Posterior cingulate gyrus (tissue), 11 donors: ENCODE measurements around the gene FHL2.
"Not testable (repeated sequence)": the region's sequence is repeated elsewhere in the genome, so short reads cannot be mapped to it uniquely, and the experiment has no call there.

Source experiments
- DNase-seq, 10 donors: peaks; one replicate each; pipeline versions ENCODE4 v3.0.0 to v3.0.0-alpha.2; 2020 to 2021; ENCODE audit warnings: mixed read lengths in 3 of 10
- intact Hi-C: fragments of 100-400 bp; cut with DNase I; formaldehyde crosslinking; loops from one replicate; pipeline ENCODE4 v1.15.1; 2023

The FHL2 gene

GRCh38 chr2:105424836-105425235, 26.0 kb upstream of the FHL2 start:
- intact Hi-C loops, DNase-seq: not testable (repeated sequence)

GRCh38 chr2:105422801-105423200, 23.9 kb upstream of the FHL2 start:
- intact Hi-C loops: no loop called here
- no peak for DNase-seq

- intact Hi-C loops: no loop called here
- DNase-seq: no peak
Measured at GRCh38 chr2:105421053-105421452, 22.2 kb upstream of the FHL2 start.

GRCh38 chr2:105418522-105418921, 19.7 kb upstream of the FHL2 start:
- intact Hi-C loops: no loop called here
- DNase-seq: no peak

GRCh38 chr2:105417857-105418436, 19.1 kb upstream of the FHL2 start:
- DNase-seq: no peak
- intact Hi-C loops: no loop called here

- no peak for DNase-seq
- intact Hi-C loops: no loop called here
Measured at GRCh38 chr2:105416156-105416555, 17.3 kb upstream of the FHL2 start.

- no peak for DNase-seq
- intact Hi-C loops: no loop called here
Measured at GRCh38 chr2:105415007-105415406, 16.2 kb upstream of the FHL2 start.

GRCh38 chr2:105413206-105413605, 14.4 kb upstream of the FHL2 start:
- no peak for DNase-seq
- intact Hi-C loops: no loop called here

- no peak for DNase-seq
- intact Hi-C loops: no loop called here
Measured at GRCh38 chr2:105412584-105412983, 13.7 kb upstream of the FHL2 start.

GRCh38 chr2:105411720-105412407, 13.0 kb upstream of the FHL2 start:
- intact Hi-C loops: no loop called here
- no peak for DNase-seq

- DNase-seq: no peak
- intact Hi-C loops: no loop called here
Measured at GRCh38 chr2:105410554-105410953, 11.7 kb upstream of the FHL2 start.

- DNase-seq: peak in 9 of 10 donors; percentile 22 to 96 (median 76)
- intact Hi-C loops: no loop called here
Measured at GRCh38 chr2:105409717-105410116, 10.9 kb upstream of the FHL2 start.

GRCh38 chr2:105407946-105408743, 9.3 kb upstream of the FHL2 start:
- no peak for DNase-seq
- intact Hi-C loops: no loop called here

GRCh38 chr2:105406221-105406620, 7.4 kb upstream of the FHL2 start:
- intact Hi-C loops: no loop called here
- no peak for DNase-seq

- no peak for DNase-seq
- intact Hi-C loops: no loop called here
Measured at GRCh38 chr2:105405291-105405690, 6.4 kb upstream of the FHL2 start.

- DNase-seq: no peak
- intact Hi-C loops: no loop called here
Measured at GRCh38 chr2:105404736-105405135, 5.9 kb upstream of the FHL2 start.

- DNase-seq: no peak
- intact Hi-C loops: no loop called here
Measured at GRCh38 chr2:105403783-105404698, 5.2 kb upstream of the FHL2 start.

- DNase-seq: no peak
- intact Hi-C loops: no loop called here
Measured at GRCh38 chr2:105403241-105403782, 4.5 kb upstream of the FHL2 start.

GRCh38 chr2:105402809-105403208, 4.0 kb upstream of the FHL2 start:
- intact Hi-C loops: no loop called here

GRCh38 chr2:105401867-105402266, 3.0 kb upstream of the FHL2 start:
- intact Hi-C loops: no loop called here
- no peak for DNase-seq

More at GRCh38 chr2:105402809-105403208, 4.0 kb upstream of the FHL2 start:
- DNase-seq: no peak
